ENCODE measurements around the gene USP15. TPM values are rescaled to one million over a fixed set of nuclear protein-coding genes. Genes with fewer than 3 reads are reported as not detected.

Gene USP15
- total RNA-seq, 2 donors from 2014 or later, result 50.7 to 58.1 TPM

- DNase-seq (no peak), ATAC-seq (peak in 1 of 2 donors; percentile 23)
- intact Hi-C loops (cut with DNase I), result no loop called here
These were observed 13.6 kb downstream of the USP15 start for GRCh38 chr12:62273724-62274380.

GRCh38 chr12:62278022-62278421, 17.8 kb downstream of the USP15 start:
- intact Hi-C loops (cut with DNase I), result no loop called here
- ATAC-seq, result no peak
- no peak for DNase-seq

- DNase-seq, result no peak
- intact Hi-C loops (cut with DNase I), result no loop called here
These were observed 18.9 kb downstream of the USP15 start for GRCh38 chr12:62279058-62279457.

GRCh38 chr12:62279961-62280360, 19.8 kb downstream of the USP15 start:
- no peak for ATAC-seq
- no peak for DNase-seq
- intact Hi-C loops (cut with DNase I), result no loop called here

More at GRCh38 chr12:62279058-62279457, 18.9 kb downstream of the USP15 start:
- ATAC-seq, result no peak

- intact Hi-C loops (cut with DNase I), result no loop called here
- DNase-seq (no peak), ATAC-seq (no peak)
These were observed 22.0 kb downstream of the USP15 start for GRCh38 chr12:62282057-62282774.

- ATAC-seq, result no peak
- no peak for DNase-seq
- intact Hi-C loops (cut with DNase I), result no loop called here
These were observed 24.5 kb downstream of the USP15 start for GRCh38 chr12:62284749-62285148.

GRCh38 chr12:62285284-62285683, 25.1 kb downstream of the USP15 start:
- DNase-seq, result no peak
- no peak for ATAC-seq
- intact Hi-C loops (cut with DNase I), result no loop called here

GRCh38 chr12:62288328-62288727, 28.1 kb downstream of the USP15 start:
- no peak for DNase-seq
- ATAC-seq, result no peak
- intact Hi-C loops (cut with DNase I), result no loop called here

GRCh38 chr12:62290846-62291245, 30.6 kb downstream of the USP15 start:
- intact Hi-C loops (cut with DNase I), result no loop called here
- ATAC-seq, result no peak
- no peak for DNase-seq

- intact Hi-C loops (cut with DNase I), result no loop called here
- peak in 1 of 2 donors; percentile 55 for ATAC-seq
- no peak for DNase-seq
These were observed 31.9 kb downstream of the USP15 start for GRCh38 chr12:62291864-62292760.

- DNase-seq (no peak), ATAC-seq (peak in 1 of 2 donors; percentile 34)
- intact Hi-C loops (cut with DNase I), result no loop called here
These were observed 32.6 kb downstream of the USP15 start for GRCh38 chr12:62292761-62293344.

GRCh38 chr12:62294378-62294777, 34.2 kb downstream of the USP15 start:
- intact Hi-C loops (cut with DNase I), result no loop called here
- ATAC-seq (no peak), DNase-seq (no peak)

GRCh38 chr12:62296001-62296400, 35.8 kb downstream of the USP15 start:
- intact Hi-C loops (cut with DNase I), result no loop called here
- DNase-seq, result no peak
- no peak for ATAC-seq

- intact Hi-C loops (cut with DNase I), result no loop called here
- ATAC-seq (peak in 1 of 2 donors; percentile 38), DNase-seq (no peak)
These were observed 37.1 kb downstream of the USP15 start for GRCh38 chr12:62297321-62297720.

- ATAC-seq (no peak), DNase-seq (no peak)
- intact Hi-C loops (cut with DNase I), result no loop called here
These were observed 39.4 kb downstream of the USP15 start for GRCh38 chr12:62299617-62300016.

GRCh38 chr12:62301080-62301798, 41.0 kb downstream of the USP15 start:
- intact Hi-C loops (cut with DNase I), result no loop called here
- DNase-seq (no peak), ATAC-seq (no peak)

- ATAC-seq, result no peak
- intact Hi-C loops (cut with DNase I), result no loop called here
- no peak for DNase-seq
These were observed 41.6 kb downstream of the USP15 start for GRCh38 chr12:62301799-62302133.

- DNase-seq (no peak), ATAC-seq (no peak)
- intact Hi-C loops (cut with DNase I), result no loop called here
These were observed 44.4 kb downstream of the USP15 start for GRCh38 chr12:62304560-62304959.

- no peak for ATAC-seq
- no peak for DNase-seq
- intact Hi-C loops (cut with DNase I), result no loop called here
These were observed 45.6 kb downstream of the USP15 start for GRCh38 chr12:62305778-62306177.
